Stimulated activated CD4-positive, alpha-beta T cell treated with anti-CD3 and anti-CD28 coated beads, TNF-alpha, amount 100 ng/mL, for 48 hours (primary cell): Measurements from ENCODE around the gene ARAP2.

ENCODE experiments used
- DNase-seq, 3 donors: peaks; one replicate each; pipeline ENCODE4 v3.0.0-alpha.2; 2020; ENCODE audit warnings: low read depth in 3 of 3

Gene ARAP2

GRCh38 chr4:36215627-36216026 is 28.7 kb downstream of the ARAP2 start:
- no peak for DNase-seq

DNA sequence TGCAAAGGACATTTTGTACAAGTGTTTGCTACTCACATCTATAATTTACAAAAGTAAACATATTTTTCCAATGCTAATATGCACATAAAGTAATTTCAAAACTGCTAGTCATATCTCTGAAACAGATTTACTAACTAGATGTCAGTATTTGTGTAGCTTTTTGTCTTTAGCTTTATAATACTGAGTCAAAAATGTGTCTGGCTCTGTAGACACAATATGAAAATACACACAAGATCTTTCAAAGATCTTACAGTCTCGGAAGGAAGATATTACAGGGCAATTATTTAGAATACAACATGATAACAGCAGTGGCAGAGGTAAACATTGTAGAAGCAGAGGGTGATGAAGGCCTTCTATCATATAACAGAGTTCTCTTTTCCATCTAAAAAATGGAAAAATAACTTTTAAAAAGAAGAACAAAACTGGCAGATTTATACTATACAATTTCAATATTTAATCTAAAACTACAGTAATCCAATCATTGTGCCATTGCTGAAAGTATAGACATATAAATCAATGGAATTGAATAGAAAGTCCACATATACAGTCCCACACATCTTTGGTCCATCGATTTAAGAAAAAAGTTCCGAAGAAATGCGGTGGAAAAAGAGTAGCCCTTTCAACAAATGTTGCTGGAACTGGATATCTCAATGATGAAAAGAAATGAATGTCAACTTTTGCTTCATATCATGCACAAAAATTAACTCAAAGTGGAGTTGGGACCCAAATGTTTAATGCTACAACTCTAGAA is 29.4 kb downstream of the ARAP2 start:
- DNase-seq: no peak

- no peak for DNase-seq
These were observed 30.3 kb downstream of the ARAP2 start for GRCh38 chr4:36213977-36214376.

DNA sequence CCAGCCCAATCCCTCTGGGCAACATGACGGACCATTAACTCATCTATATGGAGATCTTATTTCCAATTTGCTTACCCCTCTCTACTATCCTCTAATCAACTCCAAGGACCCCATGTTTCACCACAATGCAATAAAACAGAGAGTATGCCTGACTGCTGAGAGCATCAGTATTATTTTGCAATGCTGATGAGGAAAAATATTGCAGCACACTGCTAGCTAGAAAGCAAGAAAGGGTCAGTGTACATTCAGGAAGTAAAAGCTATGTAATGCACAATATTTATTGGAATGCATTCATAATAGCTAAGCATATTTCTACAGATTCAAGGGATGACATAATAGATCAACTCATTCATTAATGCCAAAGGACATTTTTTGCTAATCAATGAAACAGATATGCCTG is 33.2 kb downstream of the ARAP2 start:
- no peak for DNase-seq

- DNase-seq: no peak
These were observed 34.2 kb downstream of the ARAP2 start for GRCh38 chr4:36209941-36210649.

- no peak for DNase-seq
These were observed 35.3 kb downstream of the ARAP2 start for GRCh38 chr4:36208893-36209473.

GRCh38 chr4:36207831-36208520 is 36.3 kb downstream of the ARAP2 start:
- no peak for DNase-seq

DNA sequence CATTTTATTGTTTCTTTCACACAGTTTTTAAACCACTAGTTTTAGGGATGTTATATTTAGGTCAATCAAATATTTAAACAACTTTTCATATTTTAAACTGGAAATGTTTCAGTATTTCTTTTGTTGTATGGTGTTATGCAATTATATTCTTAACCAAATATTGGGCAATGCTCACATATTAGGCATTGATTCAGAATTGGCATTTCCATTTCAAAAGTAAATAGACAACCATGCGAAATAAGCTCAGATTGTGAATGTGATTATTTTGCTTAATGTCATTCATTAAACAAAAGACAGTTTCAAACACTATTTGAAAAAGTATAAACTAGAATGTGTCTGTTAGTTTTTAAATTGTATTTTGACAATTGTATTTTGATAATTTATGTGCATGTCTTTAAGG is 36.9 kb downstream of the ARAP2 start:
- DNase-seq: no peak

DNA sequence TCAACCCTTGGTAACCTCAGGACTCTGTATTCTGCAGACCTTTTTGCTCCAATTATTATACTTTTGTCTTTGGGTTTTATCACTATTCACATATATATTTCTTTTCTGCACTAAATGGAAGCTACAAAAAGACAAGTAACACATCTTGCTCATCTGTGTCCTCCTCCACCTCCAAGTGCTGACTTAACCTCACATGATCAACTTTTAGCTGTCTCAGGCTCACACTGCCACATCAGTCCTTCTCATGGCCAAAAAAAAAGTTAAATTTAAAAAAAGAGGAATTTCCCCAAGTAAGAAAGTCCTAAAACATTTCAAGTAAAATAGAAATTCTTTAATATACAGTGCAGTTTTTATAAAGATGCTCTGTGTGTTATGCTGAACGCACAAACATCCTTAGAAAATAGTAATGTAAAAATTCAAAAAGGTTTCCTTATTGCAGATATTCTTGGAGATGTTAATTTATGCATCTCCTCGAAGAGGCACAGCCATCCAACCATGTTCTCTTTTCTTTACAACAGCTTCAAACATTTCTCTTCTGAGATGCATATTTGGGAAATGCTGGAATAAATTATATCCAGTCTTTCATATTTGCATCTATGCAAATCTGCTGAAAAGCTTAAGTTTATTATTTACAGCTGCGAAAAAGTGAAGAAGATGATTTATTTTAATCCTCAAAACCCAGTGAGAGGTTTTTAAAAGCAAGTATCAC is 37.6 kb downstream of the ARAP2 start:
- DNase-seq: no peak

- no peak for DNase-seq
These were observed 38.3 kb downstream of the ARAP2 start for GRCh38 chr4:36206012-36206411.

- DNase-seq: no peak
These were observed 45.5 kb downstream of the ARAP2 start for GRCh38 chr4:36198861-36199260.

DNA sequence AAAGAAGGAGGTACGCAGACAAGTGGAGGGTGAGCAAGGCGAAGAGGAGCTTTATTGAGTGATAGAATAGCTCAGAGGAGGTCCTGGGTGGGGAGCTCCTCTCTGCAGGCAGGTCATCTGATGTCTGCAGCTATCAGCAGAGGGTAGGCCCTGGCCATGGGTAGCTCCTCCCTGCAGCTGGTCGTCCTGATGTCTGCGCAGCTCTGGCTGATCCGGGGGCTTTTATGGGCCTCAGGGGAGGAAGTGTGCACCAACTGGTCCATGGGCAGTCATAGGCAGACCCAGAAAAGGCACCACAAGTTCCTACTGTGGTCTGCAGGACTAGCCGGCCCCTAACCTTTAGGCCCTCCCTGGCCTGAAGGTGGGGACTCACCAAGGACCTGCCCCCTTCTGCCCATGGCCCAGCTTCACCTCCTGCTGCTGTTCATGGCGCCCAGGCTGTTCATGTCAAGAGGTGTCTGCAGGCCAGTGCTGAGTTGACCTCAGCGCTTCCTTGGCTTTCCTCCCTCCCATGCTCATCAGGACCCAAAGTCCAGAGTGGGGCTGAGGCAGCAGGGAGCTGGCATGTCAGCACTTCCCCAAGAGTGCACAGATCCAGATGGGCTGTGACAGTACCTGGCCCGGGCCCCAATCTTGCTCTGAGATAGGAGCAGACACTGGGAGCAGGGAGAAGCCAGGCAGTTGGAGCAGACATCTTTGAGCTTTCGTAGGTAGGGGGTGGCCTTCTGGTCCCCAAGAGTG is 46.1 kb downstream of the ARAP2 start:
- DNase-seq: no peak

GRCh38 chr4:36197501-36197900 is 46.8 kb downstream of the ARAP2 start:
- no peak for DNase-seq

DNA sequence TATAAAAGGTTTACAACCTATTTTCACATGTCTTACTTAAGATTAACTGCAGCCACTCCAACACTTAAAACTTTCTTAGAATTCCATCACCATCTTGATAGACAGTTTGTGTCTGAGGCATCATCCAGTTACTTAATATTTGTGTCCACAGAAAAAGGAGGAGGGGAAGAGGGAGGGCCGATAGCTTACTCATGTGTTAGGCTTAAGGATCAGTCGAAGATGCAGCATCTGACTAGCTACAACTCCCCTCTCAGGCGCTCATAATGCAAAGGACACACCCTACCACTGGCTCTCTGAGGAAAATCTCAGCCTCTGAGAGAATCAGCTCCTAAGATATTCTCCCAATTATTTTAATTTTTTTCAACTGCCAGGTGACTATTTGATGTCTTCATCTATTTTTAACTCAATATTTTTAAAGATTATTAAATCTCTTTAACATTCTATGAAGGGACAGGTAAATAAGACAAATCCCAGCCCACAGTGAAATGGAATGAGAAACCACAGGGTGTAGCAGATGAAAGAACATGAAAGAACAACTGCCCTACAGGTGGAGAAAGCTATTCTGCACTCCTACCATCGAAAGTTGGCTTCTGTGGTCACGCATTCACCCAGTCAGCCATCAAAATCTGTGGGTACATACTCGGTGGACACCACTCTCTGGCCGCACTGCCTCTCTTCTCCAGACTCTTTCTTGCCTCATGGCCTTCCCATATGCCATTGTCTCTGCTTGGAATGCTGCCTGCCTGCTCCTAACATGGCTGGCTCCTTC is 48.0 kb downstream of the ARAP2 start:
- no peak for DNase-seq

DNA sequence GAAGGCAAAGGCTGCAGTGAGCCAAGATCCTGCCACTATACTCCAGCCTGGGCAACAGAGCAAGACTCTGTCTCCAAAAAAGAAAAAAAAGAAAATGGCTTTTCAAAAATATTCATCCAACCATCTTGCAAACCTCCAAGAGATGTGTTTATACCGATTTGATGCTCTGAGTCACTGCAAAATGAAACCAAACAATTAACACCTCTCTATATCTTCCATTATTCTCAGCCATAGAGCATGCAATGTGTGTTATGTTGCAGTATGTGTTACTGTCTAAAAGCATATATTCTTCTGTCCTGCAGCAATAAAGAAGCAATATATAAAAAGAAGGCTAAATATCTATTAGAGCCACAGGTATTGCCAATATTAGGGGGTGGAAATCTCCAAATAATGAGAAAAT is 51.4 kb downstream of the ARAP2 start:
- no peak for DNase-seq

DNA sequence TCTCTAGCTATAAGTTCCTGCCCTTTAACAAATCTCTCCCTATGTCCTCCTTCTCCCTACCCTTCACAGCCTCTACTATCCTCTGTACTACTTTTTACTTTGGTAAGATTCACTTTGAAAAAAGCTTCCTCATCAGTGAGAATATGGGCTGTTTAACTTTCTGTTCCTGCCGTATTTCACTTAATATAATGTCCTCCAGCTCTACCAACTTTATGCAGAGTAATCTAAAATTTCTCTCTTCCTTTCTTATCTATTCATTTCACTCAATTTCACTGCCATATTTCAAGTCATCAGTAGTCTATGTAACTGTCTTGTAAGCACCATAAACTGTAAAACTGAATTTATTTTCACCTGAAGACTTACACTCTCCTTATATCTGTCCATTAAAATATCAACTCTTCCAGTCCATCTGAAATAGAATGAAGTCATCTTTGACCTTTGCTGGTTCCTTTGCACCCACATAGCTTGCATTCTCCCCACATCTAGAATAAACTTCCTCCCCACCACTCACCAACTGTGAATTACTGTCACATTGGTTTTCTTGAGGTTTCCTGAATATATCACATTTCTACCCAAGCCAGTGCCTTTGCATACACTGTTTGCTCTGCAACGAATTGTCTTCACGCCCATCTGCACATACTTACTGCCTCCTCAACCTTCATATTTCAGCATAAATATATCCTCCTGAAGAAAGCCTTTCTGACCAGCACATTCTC is 54.6 kb downstream of the ARAP2 start:
- DNase-seq: no peak

- no peak for DNase-seq
These were observed 56.5 kb downstream of the ARAP2 start for GRCh38 chr4:36187723-36188333.

DNA sequence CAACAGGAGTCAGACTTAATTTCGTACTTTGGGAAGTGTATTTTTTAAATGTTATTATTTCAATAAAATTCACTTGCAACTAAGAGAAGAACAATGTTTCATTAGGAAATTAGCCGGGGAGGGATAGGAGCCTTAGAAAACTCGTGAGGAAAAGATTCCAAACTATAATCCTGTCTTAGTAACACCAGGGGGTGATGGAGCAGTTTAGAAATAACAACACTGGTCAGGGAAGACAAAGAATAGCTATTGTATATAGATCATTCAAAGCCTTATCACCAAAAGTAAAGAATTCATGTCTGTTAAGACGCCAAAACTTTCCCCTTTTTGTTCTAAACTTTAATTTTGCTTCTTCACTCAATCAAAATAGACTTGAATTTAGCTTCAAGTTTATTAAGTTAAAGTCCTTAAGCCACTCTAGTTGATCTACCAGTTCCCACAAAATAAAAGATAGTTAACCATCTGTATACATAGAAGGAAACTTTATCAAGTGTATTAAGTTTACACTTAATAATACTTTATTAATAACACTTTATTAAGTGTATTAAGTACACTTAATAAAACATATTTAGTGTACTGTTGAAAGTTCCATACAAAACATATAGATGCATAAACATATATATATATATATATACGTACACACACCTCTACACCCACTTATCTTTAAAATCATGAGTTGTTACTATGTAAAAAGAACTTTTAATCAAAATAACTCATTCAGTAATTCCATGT is 60.5 kb downstream of the ARAP2 start:
- no peak for DNase-seq

DNA sequence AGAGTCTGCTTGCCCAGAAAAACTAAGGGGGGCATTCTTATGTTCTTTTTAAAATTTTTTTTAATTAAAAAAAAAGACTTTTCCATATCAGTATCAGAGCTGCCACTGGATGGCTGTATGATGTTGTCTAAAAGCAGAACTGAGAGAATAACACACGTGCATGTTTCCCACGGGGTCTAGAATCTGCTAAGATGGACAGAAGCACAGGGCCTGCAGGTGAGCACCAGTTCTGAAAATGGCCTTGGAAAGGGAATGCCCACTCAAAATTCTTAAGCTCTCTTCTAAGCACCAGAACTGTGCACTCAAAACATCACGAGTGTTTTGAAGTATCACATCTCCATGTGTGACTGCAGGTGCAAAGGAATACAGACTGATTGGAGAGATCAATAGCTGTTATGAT is 61.1 kb downstream of the ARAP2 start:
- no peak for DNase-seq
